Transverse colon (tissue), 3 donors: ENCODE results near the gene NEDD4L.

Source experiments
- POLR2A ChIP-seq: fragments of 450-650 bp; IDR thresholded peaks from one replicate; pipeline ENCODE4 v1.6.1; 2016; ENCODE audit warnings: antibody characterized with exemption, mild to moderate bottlenecking, moderate library complexity
- TF ChIP-seq, protein P1 (sequence below), 5 experiments: fragments of 200-600 bp in 3 of 5; fragments of 450-650 bp in 2 of 5; sonication (generic) in 3 of 5; IDR thresholded peaks; 1 replicate in 2 of 5; 2 replicates in 3 of 5; pipeline ENCODE4 v1.5.1; 2016 to 2017; ENCODE audit warnings: antibody characterized with exemption in 5 of 5, inconsistent platforms in 3 of 5, mild to moderate bottlenecking in 2 of 5, moderate library complexity in 1 of 5

DNA sequence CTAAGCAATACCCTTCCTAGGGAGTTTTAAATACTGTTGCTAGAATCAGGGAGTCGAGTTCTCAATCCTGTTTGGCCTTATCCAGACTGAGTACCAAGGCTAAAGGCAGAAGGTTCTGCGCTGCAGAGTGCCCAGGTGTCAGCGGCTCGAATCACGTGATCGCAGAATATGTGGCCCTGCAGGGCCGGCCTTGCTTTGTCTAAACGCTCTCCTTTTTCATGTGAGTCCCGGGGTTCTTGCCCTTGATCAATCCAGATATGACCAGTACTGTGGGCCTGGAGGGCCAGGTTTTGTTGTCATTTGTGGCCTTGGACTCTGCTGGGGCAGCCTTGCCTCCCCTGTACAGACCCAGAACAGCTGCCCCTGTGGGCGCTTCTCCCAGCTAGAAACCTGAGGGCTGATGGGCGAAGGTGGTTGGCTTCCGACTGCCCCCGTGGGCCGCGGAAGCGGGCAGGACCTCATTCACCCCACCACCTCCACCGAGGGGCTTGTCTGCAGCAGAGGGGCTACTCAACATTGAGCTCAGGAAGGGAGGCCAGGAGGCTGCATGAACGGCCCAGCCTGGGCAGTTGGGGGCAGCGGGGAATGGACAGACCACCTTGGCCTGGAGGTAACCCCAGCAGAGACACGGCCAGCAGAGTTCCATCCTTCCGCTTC is 359.9 kb downstream of the NEDD4L start:
- TF ChIP-seq POLR2A, result no peak
- TF ChIP-seq, protein P1, sequence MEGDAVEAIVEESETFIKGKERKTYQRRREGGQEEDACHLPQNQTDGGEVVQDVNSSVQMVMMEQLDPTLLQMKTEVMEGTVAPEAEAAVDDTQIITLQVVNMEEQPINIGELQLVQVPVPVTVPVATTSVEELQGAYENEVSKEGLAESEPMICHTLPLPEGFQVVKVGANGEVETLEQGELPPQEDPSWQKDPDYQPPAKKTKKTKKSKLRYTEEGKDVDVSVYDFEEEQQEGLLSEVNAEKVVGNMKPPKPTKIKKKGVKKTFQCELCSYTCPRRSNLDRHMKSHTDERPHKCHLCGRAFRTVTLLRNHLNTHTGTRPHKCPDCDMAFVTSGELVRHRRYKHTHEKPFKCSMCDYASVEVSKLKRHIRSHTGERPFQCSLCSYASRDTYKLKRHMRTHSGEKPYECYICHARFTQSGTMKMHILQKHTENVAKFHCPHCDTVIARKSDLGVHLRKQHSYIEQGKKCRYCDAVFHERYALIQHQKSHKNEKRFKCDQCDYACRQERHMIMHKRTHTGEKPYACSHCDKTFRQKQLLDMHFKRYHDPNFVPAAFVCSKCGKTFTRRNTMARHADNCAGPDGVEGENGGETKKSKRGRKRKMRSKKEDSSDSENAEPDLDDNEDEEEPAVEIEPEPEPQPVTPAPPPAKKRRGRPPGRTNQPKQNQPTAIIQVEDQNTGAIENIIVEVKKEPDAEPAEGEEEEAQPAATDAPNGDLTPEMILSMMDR (IDR thresholded peaks at IDR 0.05), result no peak
